Keratinocyte (primary cell): ENCODE results near the gene CNPY1.

ENCODE experiments used
- EZH2 ChIP-seq: IDR thresholded peaks from one replicate; pipeline ENCODE4 v1.6.1; 2012; ENCODE audit warnings: inconsistent platforms, mild to moderate bottlenecking, low read length, moderate library complexity
- TF ChIP-seq, protein P1 (sequence below), 3 experiments: IDR thresholded peaks in 1 of 3; conservative IDR thresholded peaks in 1 of 3; optimal IDR thresholded peaks in 1 of 3; 2 replicates in 2 of 3; 3 replicates in 1 of 3; pipeline versions ENCODE3 to v1.5.1; 2011; ENCODE audit warnings: low read length in 3 of 3, mild to moderate bottlenecking in 3 of 3, moderate library complexity in 2 of 3, control low read depth in 1 of 3, inconsistent platforms in 1 of 3; ENCODE audit not compliant: insufficient read depth in 2 of 3; ENCODE audit errors: extremely low read depth in 1 of 3

DNA sequence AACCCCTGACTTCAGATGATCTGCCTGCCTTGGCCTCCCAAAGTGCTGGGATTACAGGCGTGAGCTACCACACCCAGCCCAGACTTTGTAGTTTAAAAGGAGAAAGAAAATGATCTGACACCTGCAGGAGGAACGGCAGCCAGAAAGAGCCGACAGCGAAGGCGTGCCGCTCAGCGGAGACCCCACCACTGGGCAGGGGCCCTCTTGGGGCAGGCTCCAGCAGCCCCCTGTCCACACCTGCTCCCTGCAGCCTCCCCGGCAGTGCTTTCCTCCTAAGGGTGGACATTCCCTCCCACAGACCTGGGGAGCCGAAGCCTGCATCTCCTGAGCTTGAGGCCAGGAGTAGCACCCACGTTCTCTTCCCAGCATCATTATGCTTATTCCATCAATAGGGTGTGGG is 19.2 kb upstream of the CNPY1 start:
- TF ChIP-seq, protein P1, sequence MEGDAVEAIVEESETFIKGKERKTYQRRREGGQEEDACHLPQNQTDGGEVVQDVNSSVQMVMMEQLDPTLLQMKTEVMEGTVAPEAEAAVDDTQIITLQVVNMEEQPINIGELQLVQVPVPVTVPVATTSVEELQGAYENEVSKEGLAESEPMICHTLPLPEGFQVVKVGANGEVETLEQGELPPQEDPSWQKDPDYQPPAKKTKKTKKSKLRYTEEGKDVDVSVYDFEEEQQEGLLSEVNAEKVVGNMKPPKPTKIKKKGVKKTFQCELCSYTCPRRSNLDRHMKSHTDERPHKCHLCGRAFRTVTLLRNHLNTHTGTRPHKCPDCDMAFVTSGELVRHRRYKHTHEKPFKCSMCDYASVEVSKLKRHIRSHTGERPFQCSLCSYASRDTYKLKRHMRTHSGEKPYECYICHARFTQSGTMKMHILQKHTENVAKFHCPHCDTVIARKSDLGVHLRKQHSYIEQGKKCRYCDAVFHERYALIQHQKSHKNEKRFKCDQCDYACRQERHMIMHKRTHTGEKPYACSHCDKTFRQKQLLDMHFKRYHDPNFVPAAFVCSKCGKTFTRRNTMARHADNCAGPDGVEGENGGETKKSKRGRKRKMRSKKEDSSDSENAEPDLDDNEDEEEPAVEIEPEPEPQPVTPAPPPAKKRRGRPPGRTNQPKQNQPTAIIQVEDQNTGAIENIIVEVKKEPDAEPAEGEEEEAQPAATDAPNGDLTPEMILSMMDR (optimal IDR thresholded peaks at IDR 0.05 in 1 of 3, IDR thresholded peaks at IDR 0.05 in 1 of 3, conservative IDR thresholded peaks at IDR 0.05 in 1 of 3; ENCODE audit: extremely low read depth in 1 of 3, insufficient read depth in 2 of 3, low read length in 3 of 3): no peak
- TF ChIP-seq EZH2: no peak
